OCI-M2 (cell line): Measurements from ENCODE around the gene ZNF14.
"Not testable (repeated sequence)": the region's sequence is repeated elsewhere in the genome, so short reads cannot be mapped to it uniquely, and the experiment has no call there.

Experiments
- DNase-seq: peaks from one replicate; lab custom pipeline; 2025; ENCODE audit not compliant: unreplicated experiment; lab: John Stamatoyannopoulos, UW

The ZNF14 gene

GRCh38 chr19:19732579-19733501 lies at the start of gene ZNF14:
Gene ZNF14 (minus strand): TSS chr19:19733112. CDS start chr19:19732958, 154 bp downstream.
- peak; percentile 94 for DNase-seq

GRCh38 chr19:19781791-19782190 lies 48.9 kb upstream of the ZNF14 start:
- not testable (repeated sequence) for DNase-seq

- no peak for DNase-seq
Observed at GRCh38 chr19:19778666-19779065, 45.8 kb upstream of the ZNF14 start.

GRCh38 chr19:19777692-19778091 lies 44.8 kb upstream of the ZNF14 start:
- no peak for DNase-seq

GRCh38 chr19:19776206-19777008 lies 43.5 kb upstream of the ZNF14 start:
- DNase-seq: peak; percentile 94

- no peak for DNase-seq
Observed at GRCh38 chr19:19775891-19776205, 42.9 kb upstream of the ZNF14 start.

- no peak for DNase-seq
Observed at GRCh38 chr19:19774354-19775033, 41.6 kb upstream of the ZNF14 start.

GRCh38 chr19:19771963-19772362 lies 39.1 kb upstream of the ZNF14 start:
- DNase-seq: not testable (repeated sequence)

- DNase-seq: not testable (repeated sequence)
Observed at GRCh38 chr19:19769971-19770370, 37.1 kb upstream of the ZNF14 start.

- DNase-seq: no peak
Observed at GRCh38 chr19:19758164-19758563, 25.3 kb upstream of the ZNF14 start.

GRCh38 chr19:19752760-19753403 lies 20.0 kb upstream of the ZNF14 start:
- DNase-seq: no peak

- no peak for DNase-seq
Observed at GRCh38 chr19:19751846-19752245, 18.9 kb upstream of the ZNF14 start.

GRCh38 chr19:19750842-19751790 lies 18.2 kb upstream of the ZNF14 start:
- DNase-seq: no peak

- DNase-seq: no peak
Observed at GRCh38 chr19:19749908-19750841, 17.3 kb upstream of the ZNF14 start.

GRCh38 chr19:19749117-19749907 lies 16.4 kb upstream of the ZNF14 start:
- no peak for DNase-seq

- DNase-seq: no peak
Observed at GRCh38 chr19:19748249-19748938, 15.5 kb upstream of the ZNF14 start.
